SH-SY5Y (cell line): Measurements from ENCODE around the gene FAM240A.

ENCODE experiments used
- GATA2 ChIP-seq: IDR thresholded peaks from 2 replicates; pipeline ENCODE4 v1.6.1; 2011; ENCODE audit warnings: mild to moderate bottlenecking, low read depth, low read length
- GATA3 ChIP-seq: IDR thresholded peaks from 2 replicates; pipeline ENCODE4 v1.6.1; 2011; ENCODE audit warnings: low read depth, mild to moderate bottlenecking, low read length, moderate library complexity

DNA sequence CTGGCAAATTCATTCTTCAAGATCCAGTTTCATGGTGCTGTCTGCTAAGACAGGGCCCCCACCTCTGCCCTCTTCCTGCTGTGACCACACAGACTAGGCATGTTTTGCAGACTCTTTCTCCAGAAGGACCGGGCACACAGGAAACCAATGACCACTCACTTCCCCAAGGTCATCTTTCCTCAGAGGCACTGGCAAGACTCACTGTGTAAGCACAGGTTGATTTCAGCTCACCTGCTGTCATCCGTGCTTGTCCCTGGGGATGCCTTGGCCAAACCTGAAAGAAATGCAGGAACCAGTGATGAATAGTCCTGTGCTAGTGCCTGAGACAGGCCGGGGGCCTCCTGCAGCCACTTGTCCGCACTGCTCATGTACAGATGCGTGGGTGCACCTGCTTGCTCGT lies 47.7 kb downstream of the FAM240A start:
- TF ChIP-seq GATA2 (no peak), GATA3 (no peak)
